ENCODE measurements around the gene INHBC.
A peak's percentile ranks its signal among the peaks of the same experiment; 100 is the strongest.

INHBC gene

GRCh38 chr12:57452937-57453509 lies 18.4 kb downstream of the INHBC start:
- no peak for DNase-seq (ENCODE audit: low read depth in 1 of 2, low spot score in 1 of 2)

GRCh38 chr12:57454213-57454565 lies 19.6 kb downstream of the INHBC start:
- no peak for DNase-seq (ENCODE audit: low read depth in 1 of 2, low spot score in 1 of 2)

- DNase-seq (ENCODE audit: low read depth in 1 of 2, low spot score in 1 of 2), result no peak
Observed at GRCh38 chr12:57454566-57455373, 20.2 kb downstream of the INHBC start, which contains the start of gene INHBE. Gene INHBE, plus strand, starts transcription at chr12:57455307. Its CDS starts 230 bp downstream, at chr12:57455537.

- DNase-seq (ENCODE audit: low read depth in 1 of 2, low spot score in 1 of 2), result no peak
Observed at GRCh38 chr12:57455374-57456144, 21.0 kb downstream of the INHBC start.

- no peak for DNase-seq (ENCODE audit: low read depth in 1 of 2, low spot score in 1 of 2)
Observed at GRCh38 chr12:57456145-57456700, 21.6 kb downstream of the INHBC start.

GRCh38 chr12:57456737-57457490 lies 22.3 kb downstream of the INHBC start:
- no peak for DNase-seq (ENCODE audit: low read depth in 1 of 2, low spot score in 1 of 2)

GRCh38 chr12:57458665-57459054 lies 24.1 kb downstream of the INHBC start:
- DNase-seq (ENCODE audit: low read depth in 1 of 2, low spot score in 1 of 2), result no peak

GRCh38 chr12:57459055-57459749 lies 24.6 kb downstream of the INHBC start:
- DNase-seq (ENCODE audit: low read depth in 1 of 2, low spot score in 1 of 2), result peak; percentile 83 to 84

GRCh38 chr12:57459750-57460467 lies 25.3 kb downstream of the INHBC start, which contains the start of gene GLI1:
Gene GLI1, plus strand, starts transcription at chr12:57459785. Its CDS starts 3,907 bp downstream, at chr12:57463692.
- no peak for DNase-seq (ENCODE audit: low read depth in 1 of 2, low spot score in 1 of 2)

- DNase-seq (ENCODE audit: low read depth in 1 of 2, low spot score in 1 of 2), result no peak
Observed at GRCh38 chr12:57460468-57460784, 25.8 kb downstream of the INHBC start.

GRCh38 chr12:57460841-57461275 lies 26.3 kb downstream of the INHBC start:
- no peak for DNase-seq (ENCODE audit: low read depth in 1 of 2, low spot score in 1 of 2)

GRCh38 chr12:57461276-57461916 lies 26.8 kb downstream of the INHBC start:
- DNase-seq (ENCODE audit: low read depth in 1 of 2, low spot score in 1 of 2), result no peak

GRCh38 chr12:57461917-57462250 lies 27.3 kb downstream of the INHBC start:
- DNase-seq (ENCODE audit: low read depth in 1 of 2, low spot score in 1 of 2), result no peak

- DNase-seq (ENCODE audit: low read depth in 1 of 2, low spot score in 1 of 2), result peak; percentile 75 to 81
Observed at GRCh38 chr12:57462251-57462911, 27.8 kb downstream of the INHBC start.

GRCh38 chr12:57462912-57463253 lies 28.3 kb downstream of the INHBC start:
- no peak for DNase-seq (ENCODE audit: low read depth in 1 of 2, low spot score in 1 of 2)

GRCh38 chr12:57464569-57464968 lies 30.0 kb downstream of the INHBC start:
- DNase-seq (ENCODE audit: low read depth in 1 of 2, low spot score in 1 of 2), result no peak

GRCh38 chr12:57465030-57465746 lies 30.6 kb downstream of the INHBC start:
- DNase-seq (ENCODE audit: low read depth in 1 of 2, low spot score in 1 of 2), result no peak
